ENCODE measurements around the gene NEK8.

NEK8 gene

DNA sequence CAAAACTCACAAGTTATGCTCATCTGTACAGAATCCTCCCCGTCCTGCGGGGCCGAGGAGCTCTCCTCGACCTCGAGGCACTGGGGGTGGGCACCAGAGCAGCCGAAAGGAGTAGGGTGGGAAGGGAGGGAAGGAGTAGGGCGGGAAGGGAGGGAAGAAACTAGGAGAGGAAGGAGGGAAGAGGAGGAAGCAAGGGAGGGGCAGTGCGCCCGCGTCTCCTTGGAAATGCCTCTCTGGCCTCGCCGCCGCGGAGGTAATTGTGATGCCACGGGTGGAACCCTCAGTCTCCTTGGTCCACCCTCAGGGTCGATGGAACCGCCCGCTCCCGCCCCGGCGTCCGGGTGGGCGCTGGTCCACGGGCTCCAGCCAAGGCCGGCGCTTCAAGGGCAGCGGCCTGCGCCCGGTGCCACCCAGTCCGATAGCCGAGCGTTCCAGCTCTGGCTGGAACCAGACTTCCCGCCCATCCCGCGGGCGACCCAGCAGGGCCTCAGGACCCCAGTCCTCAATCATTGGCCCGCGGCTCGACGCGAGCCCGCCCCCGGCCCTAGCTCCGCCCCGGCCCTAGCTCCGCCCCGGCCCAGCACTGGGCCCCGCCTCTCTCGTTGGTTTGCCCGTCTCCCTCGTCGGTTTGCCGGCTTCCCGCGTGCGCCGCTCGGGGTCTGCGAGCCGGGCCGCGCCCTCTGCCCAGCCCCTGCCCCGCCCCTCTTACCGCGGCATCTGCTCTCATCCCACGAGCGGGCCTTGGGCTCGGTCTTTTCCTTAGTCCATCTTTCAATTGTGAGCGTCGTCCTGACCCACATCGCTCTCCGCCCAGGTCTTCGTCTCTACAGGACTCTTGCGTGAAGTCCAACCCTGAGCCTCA lies 17.5 kb upstream of the NEK8 start:
- H3K27ac ChIP-seq (ENCODE audit: low read depth, low read length): peak overlapping the region; percentile 84
- peak overlapping the region; percentile 64 to 69 for H3K4me3 ChIP-seq (ENCODE audit: low read depth in 1 of 2, low read length in 2 of 2)
- H3K9ac ChIP-seq (ENCODE audit: low read depth in 1 of 2, low read length in 2 of 2): peak overlapping the region; percentile 50 to 83
- peaks cover 0 to 8% of the 10 kb centered on the region in 2 donors for H3K36me3 ChIP-seq (ENCODE audit: control insufficient read depth in 1 of 2, insufficient read depth in 2 of 2, low read length in 2 of 2)
- H3K27me3 ChIP-seq (ENCODE audit: control insufficient read depth in 1 of 2, insufficient read depth in 2 of 2, low read length in 2 of 2): no peaks in the 10 kb centered on the region
- H3K4me1 ChIP-seq (ENCODE audit: control insufficient read depth in 1 of 2, insufficient read depth in 2 of 2, low read length in 2 of 2): peaks cover 8 to 21% of the 10 kb centered on the region in 2 donors
- H3K9me3 ChIP-seq (ENCODE audit: control insufficient read depth in 1 of 2, low read length in 2 of 2): no peaks in the 10 kb centered on the region

DNA sequence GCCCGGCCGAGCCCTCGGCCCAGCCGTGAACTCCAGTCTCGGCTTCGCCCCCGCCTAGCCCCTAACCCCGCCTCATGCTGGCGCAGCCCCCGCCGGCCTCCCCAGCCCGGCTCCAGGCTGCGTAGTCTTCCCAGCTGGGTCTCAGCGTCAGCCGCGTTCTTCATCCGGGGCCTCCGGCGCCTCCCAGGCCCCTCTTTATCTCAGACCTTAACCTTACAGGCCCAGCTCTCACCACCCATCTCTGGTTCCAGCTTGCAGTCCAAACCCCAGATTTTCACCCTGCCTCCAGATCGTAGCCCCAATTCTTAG lies 16.9 kb upstream of the NEK8 start, which contains the start of gene PROCA1:
PROCA1 (minus strand) TSS at position 166 of the 309 bp plus-strand sequence. CDS start 228 bp downstream, outside the sequence.
- Histone ChIP-seq H3K4me3 (ENCODE audit: low read depth in 1 of 2, low read length in 2 of 2) (peak within 1 kb of the TSS; percentile 64 to 69), H3K27me3 (ENCODE audit: control insufficient read depth in 1 of 2, insufficient read depth in 2 of 2, low read length in 2 of 2) (no peaks in the 10 kb centered on the region), H3K27ac (ENCODE audit: low read depth, low read length) (peak within 1 kb of the TSS; percentile 84), H3K9ac (ENCODE audit: low read depth in 1 of 2, low read length in 2 of 2) (peak within 1 kb of the TSS; percentile 50 to 83), H3K36me3 (ENCODE audit: control insufficient read depth in 1 of 2, insufficient read depth in 2 of 2, low read length in 2 of 2) (peaks cover 0 to 8% of the 10 kb centered on the region in 2 donors), H3K4me1 (ENCODE audit: control insufficient read depth in 1 of 2, insufficient read depth in 2 of 2, low read length in 2 of 2) (peaks cover 9 to 22% of the 10 kb centered on the region in 2 donors), H3K9me3 (ENCODE audit: control insufficient read depth in 1 of 2, low read length in 2 of 2) (no peaks in the 10 kb centered on the region)

DNA sequence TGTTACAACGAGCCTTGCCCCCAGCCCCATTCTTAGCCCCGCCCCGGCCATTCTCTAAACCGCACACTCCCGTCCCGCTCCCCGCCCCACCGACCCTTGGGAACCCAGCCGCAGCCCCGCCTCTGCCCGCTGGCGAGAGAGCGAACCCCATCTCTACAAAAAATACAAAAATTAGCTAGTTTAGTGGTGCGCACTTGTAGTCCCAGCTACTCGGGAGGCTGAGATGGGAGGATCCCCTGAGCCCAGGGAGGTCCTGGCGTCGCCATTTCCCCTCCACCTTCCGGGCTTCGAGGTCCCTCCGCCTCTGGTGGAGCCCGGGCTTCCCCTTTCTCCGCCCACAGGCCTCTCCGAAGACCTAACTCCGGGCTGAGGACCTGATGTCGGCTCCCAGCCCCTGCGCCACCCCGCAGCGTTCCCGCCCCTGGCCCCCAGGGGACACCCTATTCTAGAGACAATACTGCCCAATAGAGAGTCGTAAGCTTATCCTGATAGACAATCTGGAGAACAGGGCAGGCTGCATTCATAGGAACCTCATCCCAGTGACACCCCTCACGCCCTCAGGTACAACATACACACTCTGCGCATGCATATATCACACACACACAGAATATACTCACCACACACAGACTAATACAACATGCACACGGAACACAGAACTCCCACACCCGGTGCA lies 16.4 kb upstream of the NEK8 start:
- Histone ChIP-seq H3K9me3 (ENCODE audit: control insufficient read depth in 1 of 2, low read length in 2 of 2) (no peaks in the 10 kb centered on the region), H3K9ac (ENCODE audit: low read depth in 1 of 2, low read length in 2 of 2) (peak overlapping the region; percentile 50 to 77), H3K27me3 (ENCODE audit: control insufficient read depth in 1 of 2, insufficient read depth in 2 of 2, low read length in 2 of 2) (no peaks in the 10 kb centered on the region), H3K36me3 (ENCODE audit: control insufficient read depth in 1 of 2, insufficient read depth in 2 of 2, low read length in 2 of 2) (peaks cover 0 to 8% of the 10 kb centered on the region in 2 donors), H3K4me1 (ENCODE audit: control insufficient read depth in 1 of 2, insufficient read depth in 2 of 2, low read length in 2 of 2) (peaks cover 11 to 23% of the 10 kb centered on the region in 2 donors), H3K27ac (ENCODE audit: low read depth, low read length) (no peak overlapping the region), H3K4me3 (ENCODE audit: low read depth in 1 of 2, low read length in 2 of 2) (peak overlapping the region; percentile 64 to 69)

DNA sequence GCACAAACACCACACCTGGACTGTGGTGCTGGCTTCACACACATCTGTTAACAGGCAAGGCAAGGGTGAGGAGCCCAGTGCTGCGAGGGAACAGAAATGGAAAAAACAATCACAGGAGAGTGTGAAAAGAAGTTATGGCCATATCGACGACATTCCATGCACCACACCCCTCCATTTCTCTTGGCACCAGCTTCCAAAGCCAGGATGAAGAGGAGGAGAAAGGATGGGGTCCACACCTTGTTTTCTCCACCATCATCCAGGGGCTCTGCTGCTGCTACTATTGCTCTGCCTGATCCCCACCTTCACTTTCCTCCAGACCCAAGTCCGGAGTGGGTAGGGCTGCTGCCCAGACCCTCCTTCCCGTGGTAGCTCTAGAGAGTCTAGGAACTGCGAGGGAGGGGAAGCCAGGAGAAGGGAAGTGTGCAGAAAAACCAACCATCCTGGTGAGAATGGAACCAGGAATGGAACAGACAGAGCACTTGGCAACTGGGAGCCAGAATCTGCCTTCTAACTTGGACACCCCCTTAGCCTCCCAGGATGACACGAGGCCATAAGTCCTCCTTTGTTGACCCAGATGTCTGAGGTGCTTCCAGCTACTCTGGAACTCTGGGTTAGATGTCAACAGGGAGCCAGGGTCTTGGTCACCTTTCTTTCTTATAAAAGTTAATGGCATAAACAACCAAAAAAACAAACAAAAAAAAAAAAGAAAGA lies 15.7 kb upstream of the NEK8 start:
- peak overlapping the region in 1 of 2 donors; percentile 25 for H3K9ac ChIP-seq (ENCODE audit: low read depth in 1 of 2, low read length in 2 of 2)
- no peaks in the 10 kb centered on the region for H3K9me3 ChIP-seq (ENCODE audit: control insufficient read depth in 1 of 2, low read length in 2 of 2)
- H3K27ac ChIP-seq (ENCODE audit: low read depth, low read length): no peak overlapping the region
- H3K4me3 ChIP-seq (ENCODE audit: low read depth in 1 of 2, low read length in 2 of 2): no peak overlapping the region
- peaks cover 11 to 23% of the 10 kb centered on the region in 2 donors for H3K4me1 ChIP-seq (ENCODE audit: control insufficient read depth in 1 of 2, insufficient read depth in 2 of 2, low read length in 2 of 2)
- no peaks in the 10 kb centered on the region for H3K27me3 ChIP-seq (ENCODE audit: control insufficient read depth in 1 of 2, insufficient read depth in 2 of 2, low read length in 2 of 2)
- H3K36me3 ChIP-seq (ENCODE audit: control insufficient read depth in 1 of 2, insufficient read depth in 2 of 2, low read length in 2 of 2): peaks cover 0 to 8% of the 10 kb centered on the region in 2 donors

DNA sequence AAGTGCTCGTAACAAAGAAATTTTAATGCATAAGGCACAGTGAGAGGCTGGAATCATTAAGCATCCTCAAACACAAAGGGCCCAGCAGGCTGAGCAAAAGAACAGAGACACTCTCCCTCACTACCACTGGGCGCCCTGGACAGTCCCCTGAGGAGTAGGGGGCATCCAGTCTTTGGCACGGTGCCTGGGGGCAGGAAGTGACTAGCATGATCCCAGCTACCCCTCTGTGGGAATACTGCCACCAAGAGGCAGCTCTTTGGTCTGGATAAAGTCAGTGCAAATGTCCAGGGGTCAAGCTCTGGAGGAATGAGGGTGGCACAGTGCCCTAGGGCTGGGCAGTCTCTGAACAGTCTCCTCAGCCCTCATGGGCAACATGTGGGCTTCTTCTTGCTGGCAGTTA lies 14.3 kb upstream of the NEK8 start:
- peaks cover 20 to 33% of the 10 kb centered on the region in 2 donors for H3K4me1 ChIP-seq (ENCODE audit: control insufficient read depth in 1 of 2, insufficient read depth in 2 of 2, low read length in 2 of 2)
- H3K36me3 ChIP-seq (ENCODE audit: control insufficient read depth in 1 of 2, insufficient read depth in 2 of 2, low read length in 2 of 2): peaks cover 0 to 8% of the 10 kb centered on the region in 2 donors
- H3K27me3 ChIP-seq (ENCODE audit: control insufficient read depth in 1 of 2, insufficient read depth in 2 of 2, low read length in 2 of 2): no peaks in the 10 kb centered on the region
- no peak overlapping the region for H3K27ac ChIP-seq (ENCODE audit: low read depth, low read length)
- no peak overlapping the region for H3K9ac ChIP-seq (ENCODE audit: low read depth in 1 of 2, low read length in 2 of 2)
- no peaks in the 10 kb centered on the region for H3K9me3 ChIP-seq (ENCODE audit: control insufficient read depth in 1 of 2, low read length in 2 of 2)
- no peak overlapping the region for H3K4me3 ChIP-seq (ENCODE audit: low read depth in 1 of 2, low read length in 2 of 2)

DNA sequence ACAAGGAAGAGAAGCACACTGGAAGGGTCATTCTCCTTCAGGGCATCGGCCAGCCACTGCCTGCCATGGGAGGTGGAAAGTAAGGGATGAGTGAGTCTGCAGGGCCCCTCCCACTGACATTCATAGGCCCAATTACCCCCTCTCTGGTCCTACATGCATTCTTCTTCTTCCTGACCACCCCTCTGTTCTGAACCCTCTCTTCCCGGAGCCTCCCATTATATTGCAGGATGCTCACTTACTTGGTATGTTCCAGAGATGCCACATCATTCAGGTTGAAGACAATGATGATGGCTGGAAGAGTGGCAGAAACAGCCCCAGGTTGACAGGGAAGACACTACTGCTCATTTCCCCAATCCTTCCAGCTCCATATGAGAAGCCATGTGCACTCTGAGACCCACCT lies 13.4 kb upstream of the NEK8 start:
- Histone ChIP-seq H3K4me1 (ENCODE audit: control insufficient read depth in 1 of 2, insufficient read depth in 2 of 2, low read length in 2 of 2) (peaks cover 16 to 29% of the 10 kb centered on the region in 2 donors), H3K36me3 (ENCODE audit: control insufficient read depth in 1 of 2, insufficient read depth in 2 of 2, low read length in 2 of 2) (peaks cover 0 to 8% of the 10 kb centered on the region in 2 donors), H3K4me3 (ENCODE audit: low read depth in 1 of 2, low read length in 2 of 2) (no peak overlapping the region), H3K27me3 (ENCODE audit: control insufficient read depth in 1 of 2, insufficient read depth in 2 of 2, low read length in 2 of 2) (no peaks in the 10 kb centered on the region), H3K9ac (ENCODE audit: low read depth in 1 of 2, low read length in 2 of 2) (no peak overlapping the region), H3K27ac (ENCODE audit: low read depth, low read length) (no peak overlapping the region), H3K9me3 (ENCODE audit: control insufficient read depth in 1 of 2, low read length in 2 of 2) (no peaks in the 10 kb centered on the region)

DNA sequence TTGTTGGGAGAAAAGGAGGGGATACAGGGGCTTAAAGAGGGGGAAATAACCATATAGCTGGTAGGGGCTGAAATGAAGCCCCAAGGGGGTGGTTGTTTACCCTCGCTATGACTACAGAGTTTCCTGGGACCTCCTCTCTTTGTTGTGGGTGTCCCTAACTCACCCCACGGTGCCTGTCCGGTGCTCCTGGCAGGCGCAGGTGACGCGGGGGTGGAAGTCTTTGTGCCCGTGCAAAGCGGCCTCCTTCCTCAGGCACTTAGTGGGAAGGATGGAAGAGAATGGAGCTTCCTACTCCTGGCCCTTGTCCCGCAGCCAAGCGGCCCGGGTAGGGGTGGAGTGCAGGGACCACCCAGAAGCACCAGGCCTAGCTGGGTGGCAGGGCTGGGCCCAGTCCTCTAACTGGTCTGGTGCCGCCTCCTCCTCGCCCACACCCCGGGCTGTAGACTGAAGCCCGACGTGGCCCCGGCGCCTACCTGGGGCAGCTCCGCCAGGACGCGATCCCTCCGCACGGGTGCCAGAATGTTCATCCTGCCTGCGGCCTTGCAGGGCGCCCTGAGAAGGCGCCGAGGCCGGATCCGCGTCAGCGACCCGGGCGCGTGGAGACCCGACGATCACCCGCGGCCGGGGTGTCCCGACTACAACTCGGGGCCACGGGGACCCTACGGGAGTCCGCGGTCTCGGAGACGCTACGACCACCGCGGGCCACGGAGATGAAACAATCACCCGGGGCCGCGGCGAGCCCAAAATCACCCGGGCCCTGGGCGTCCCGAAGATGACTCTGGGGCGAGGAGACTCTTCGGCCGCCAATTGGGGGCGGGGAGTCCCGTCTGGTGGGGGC lies 11.6 kb upstream of the NEK8 start:
- Histone ChIP-seq H3K4me1 (ENCODE audit: control insufficient read depth in 1 of 2, insufficient read depth in 2 of 2, low read length in 2 of 2) (peaks cover 25 to 41% of the 10 kb centered on the region in 2 donors), H3K27me3 (ENCODE audit: control insufficient read depth in 1 of 2, insufficient read depth in 2 of 2, low read length in 2 of 2) (no peaks in the 10 kb centered on the region), H3K9me3 (ENCODE audit: control insufficient read depth in 1 of 2, low read length in 2 of 2) (no peaks in the 10 kb centered on the region), H3K9ac (ENCODE audit: low read depth in 1 of 2, low read length in 2 of 2) (peak overlapping the region; percentile 10 to 58), H3K4me3 (ENCODE audit: low read depth in 1 of 2, low read length in 2 of 2) (peak overlapping the region; percentile 43 to 57), H3K27ac (ENCODE audit: low read depth, low read length) (peak overlapping the region; percentile 59), H3K36me3 (ENCODE audit: control insufficient read depth in 1 of 2, insufficient read depth in 2 of 2, low read length in 2 of 2) (peaks cover 0 to 12% of the 10 kb centered on the region in 2 donors)

DNA sequence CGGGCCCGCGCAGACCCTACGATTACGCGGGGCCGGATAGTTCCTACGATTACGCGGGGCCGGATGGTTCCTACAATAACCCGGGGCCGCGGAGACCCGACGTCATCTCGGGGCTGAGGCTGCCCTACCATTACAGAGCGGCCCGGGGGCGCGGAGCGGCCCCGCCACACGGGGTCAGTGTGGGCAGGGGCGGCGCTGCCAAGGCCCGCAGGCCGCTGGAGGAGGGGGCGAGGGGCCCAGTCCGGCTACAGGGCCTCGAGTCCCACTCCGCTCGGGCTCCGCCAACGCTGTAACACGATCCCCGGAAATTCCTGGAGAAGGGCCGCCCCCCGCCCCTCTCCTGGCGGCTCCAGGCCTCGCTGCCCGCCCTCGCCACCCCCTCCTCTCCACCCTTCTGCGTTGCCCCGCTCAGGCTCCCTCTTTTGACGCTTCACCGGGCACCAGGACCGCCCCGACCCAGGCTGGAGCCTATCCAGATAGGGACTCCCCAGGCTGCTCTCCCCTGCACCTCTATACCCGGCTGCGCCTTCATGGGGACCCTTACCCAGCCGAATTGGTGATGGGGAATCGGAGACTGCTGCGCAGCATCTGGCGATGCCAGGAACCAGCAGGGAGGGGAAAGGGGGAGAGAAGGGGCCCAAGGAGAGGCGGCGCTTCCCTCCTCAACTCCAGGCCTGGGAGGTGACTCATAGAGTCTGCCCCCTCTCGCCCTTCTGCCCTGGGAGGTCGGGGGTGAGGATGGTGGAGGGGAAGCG lies 10.8 kb upstream of the NEK8 start, which contains the start of gene RAB34:
RAB34 (minus strand) TSS at position 291 of the 755 bp plus-strand sequence. CDS start 602 bp downstream, outside the sequence.
- Histone ChIP-seq H3K27ac (ENCODE audit: low read depth, low read length) (peak within 1 kb of the TSS; percentile 59), H3K9ac (ENCODE audit: low read depth in 1 of 2, low read length in 2 of 2) (peak within 1 kb of the TSS; percentile 38 to 58), H3K27me3 (ENCODE audit: control insufficient read depth in 1 of 2, insufficient read depth in 2 of 2, low read length in 2 of 2) (no peaks in the 10 kb centered on the region), H3K9me3 (ENCODE audit: control insufficient read depth in 1 of 2, low read length in 2 of 2) (no peaks in the 10 kb centered on the region), H3K4me3 (ENCODE audit: low read depth in 1 of 2, low read length in 2 of 2) (peak within 1 kb of the TSS; percentile 43 to 57), H3K36me3 (ENCODE audit: control insufficient read depth in 1 of 2, insufficient read depth in 2 of 2, low read length in 2 of 2) (peaks cover 5 to 18% of the 10 kb centered on the region in 2 donors), H3K4me1 (ENCODE audit: control insufficient read depth in 1 of 2, insufficient read depth in 2 of 2, low read length in 2 of 2) (peaks cover 32 to 42% of the 10 kb centered on the region in 2 donors)

All from duodenal mucosa (tissue), 2 donors.